Measurements from ENCODE around the gene APOL5.

- TF ChIP-seq YY1 (IDR thresholded peaks at IDR 0.05; ENCODE audit: insufficient read depth, insufficient read length) = no peak
- no peak for TF ChIP-seq ZNF274 (IDR thresholded peaks at IDR 0.05; ENCODE audit: low read depth, low read length)
- TF ChIP-seq SUZ12 (IDR thresholded peaks at IDR 0.05; ENCODE audit: extremely low read depth, insufficient read depth, insufficient read length) = no peak
Measured at GRCh38 chr22:35761037-35761436, 43.4 kb downstream of the APOL5 start.

Measured in NT2/D1 (cell line).